Urinary bladder (tissue), 4 donors: ENCODE results near the gene IRF2. TPM values are rescaled to one million over a fixed set of nuclear protein-coding genes. Genes with fewer than 3 reads are reported as not detected.
A peak's percentile ranks its signal among the peaks of the same experiment; 100 is the strongest.

Source experiments
- DNase-seq: peaks from one replicate; pipeline ENCODE4 v3.0.0-alpha.2; 2015; ENCODE audit errors: extremely low spot score
- H3K27ac ChIP-seq: one replicate; pipeline ENCODE4 v1.5.1; 2013; ENCODE audit warnings: low read depth, mild to moderate bottlenecking, moderate library complexity
- H3K36me3 ChIP-seq: one replicate; pipeline ENCODE4 v1.6.1; 2013; ENCODE audit warnings: mild to moderate bottlenecking, moderate library complexity; ENCODE audit not compliant: insufficient read depth
- H3K4me1 ChIP-seq: one replicate; pipeline ENCODE4 v1.6.1; 2013; ENCODE audit warnings: mild to moderate bottlenecking, moderate library complexity; ENCODE audit not compliant: insufficient read depth
- H3K4me3 ChIP-seq: one replicate; pipeline ENCODE4 v1.5.1; 2013; ENCODE audit warnings: low read depth, low read length
- WGBS: extraction: QIAGEN DNeasy Blood & Tissue Kit; methylation state at CpG from one replicate; pipeline ENCODE4 v1.1.7; 2013; 5-methylcytosine and 5-hydroxymethylcytosine counted together
- polyA plus RNA-seq: library from polyadenylated mRNA; stranded (reverse); fragments of 200-250 nt; gene quantifications from one replicate; pipeline ENCODE4 v1.2.3, GENCODE V29; 2013
- total RNA-seq: library from RNA; depleted of rRNA; stranded (reverse); fragments of >200 nt; gene quantifications from one replicate; pipeline ENCODE4 v1.2.3, GENCODE V29; 2014
- donor health status: healthy with polysubstance abuse.
- donor health status: healthy.

Gene IRF2
- total and polyA plus RNA-seq, 2 donors, result 35.6 to 39.5 TPM

- no peak overlapping the region for H3K4me3 ChIP-seq
- H3K36me3 ChIP-seq, result no peaks in the 10 kb centered on the region
- no peak for DNase-seq
- 50% methylated on average over 3 of the region's 3 CpGs for WGBS
- no peak overlapping the region for H3K27ac ChIP-seq
- H3K4me1 ChIP-seq, result no peaks in the 10 kb centered on the region
Observed at GRCh38 chr4:184399512-184399908, 74.8 kb downstream of the IRF2 start.

GRCh38 chr4:184398741-184399511 lies 75.4 kb downstream of the IRF2 start:
- Histone ChIP-seq H3K4me3 (no peak overlapping the region), H3K27ac (no peak overlapping the region), H3K36me3 (no peaks in the 10 kb centered on the region), H3K4me1 (no peaks in the 10 kb centered on the region)
- 94% methylated on average over 24 of the region's 24 CpGs for WGBS
- DNase-seq, result no peak

DNA sequence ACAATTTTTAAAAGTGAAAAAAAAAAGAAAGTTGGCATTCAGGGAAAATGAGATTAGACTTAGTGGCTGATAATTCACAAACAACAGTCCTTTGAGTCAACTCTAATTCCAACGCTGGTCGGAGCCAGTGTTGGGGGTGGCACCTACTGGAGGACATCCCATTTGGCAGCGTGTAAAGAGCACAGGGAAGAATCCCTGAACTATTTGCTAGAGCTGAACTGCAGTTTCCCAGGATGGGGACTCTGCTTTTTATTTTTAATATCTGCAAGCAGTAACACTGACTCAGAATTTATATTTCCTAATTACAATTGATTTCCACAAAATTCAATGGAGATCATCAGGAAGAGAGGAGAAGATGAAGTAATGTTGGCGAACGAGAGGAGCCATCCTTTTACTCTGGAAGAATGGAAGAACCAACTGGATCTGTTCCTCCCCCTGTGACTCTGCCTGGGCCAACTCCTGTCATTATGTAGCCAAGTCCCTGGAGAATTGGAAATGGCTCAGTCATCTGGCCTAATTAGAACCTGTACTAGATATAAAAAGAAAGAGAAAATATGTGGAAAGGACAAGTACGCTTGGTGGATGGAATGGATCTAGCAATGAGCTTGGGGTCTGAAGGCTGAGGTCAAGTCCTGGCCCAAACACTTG lies 76.7 kb downstream of the IRF2 start:
- no peak for DNase-seq
- Histone ChIP-seq H3K36me3 (no peaks in the 10 kb centered on the region), H3K4me1 (no peaks in the 10 kb centered on the region), H3K4me3 (no peak overlapping the region), H3K27ac (no peak overlapping the region)
- WGBS, result 80% methylated on average over 6 of the region's 6 CpGs

GRCh38 chr4:184396570-184397515 lies 77.5 kb downstream of the IRF2 start:
- Histone ChIP-seq H3K36me3 (no peaks in the 10 kb centered on the region), H3K4me3 (no peak overlapping the region), H3K4me1 (no peaks in the 10 kb centered on the region), H3K27ac (no peak overlapping the region)
- DNase-seq, result no peak
- 81% methylated on average over 15 of the region's 15 CpGs for WGBS

GRCh38 chr4:184395971-184396391 lies 78.4 kb downstream of the IRF2 start:
- DNase-seq, result no peak
- Histone ChIP-seq H3K27ac (no peak overlapping the region), H3K4me3 (no peak overlapping the region), H3K36me3 (no peaks in the 10 kb centered on the region), H3K4me1 (no peaks in the 10 kb centered on the region)
- WGBS, result 70% methylated on average over 14 of the region's 14 CpGs

- H3K36me3 ChIP-seq, result no peaks in the 10 kb centered on the region
- H3K27ac ChIP-seq, result no peak overlapping the region
- DNase-seq, result no peak
- no peaks in the 10 kb centered on the region for H3K4me1 ChIP-seq
- 82% methylated on average over 7 of the region's 7 CpGs for WGBS
- H3K4me3 ChIP-seq, result no peak overlapping the region
Observed at GRCh38 chr4:184395451-184395917, 78.9 kb downstream of the IRF2 start.

GRCh38 chr4:184392748-184393559 lies 81.4 kb downstream of the IRF2 start:
- H3K4me1 ChIP-seq, result no peaks in the 10 kb centered on the region
- H3K36me3 ChIP-seq, result peaks cover 5% of the 10 kb centered on the region
- H3K4me3 ChIP-seq, result no peak overlapping the region
- H3K27ac ChIP-seq, result no peak overlapping the region
- DNase-seq, result no peak
- WGBS, result 85% methylated on average over 17 of the region's 17 CpGs

DNA sequence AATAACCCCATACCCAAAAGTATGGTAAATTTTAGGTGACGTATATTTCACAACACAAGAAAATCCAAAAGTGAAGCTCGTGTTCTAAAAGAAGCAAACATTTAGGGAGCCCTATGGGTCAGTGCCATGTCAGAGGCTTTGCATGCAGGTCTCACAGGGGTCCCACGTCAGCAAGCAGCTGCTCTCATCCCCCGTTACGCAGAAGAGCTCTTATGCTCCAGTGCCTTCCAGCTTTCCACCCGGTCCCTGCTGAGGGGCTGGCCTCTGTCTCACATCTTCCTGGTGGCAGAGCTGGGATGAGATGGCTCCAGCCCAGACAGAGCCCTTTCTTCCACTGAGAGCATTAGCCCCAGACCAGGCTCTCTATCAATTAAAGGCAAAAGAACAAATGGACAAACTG lies 82.0 kb downstream of the IRF2 start:
- Histone ChIP-seq H3K4me3 (no peak overlapping the region), H3K27ac (no peak overlapping the region), H3K4me1 (no peaks in the 10 kb centered on the region), H3K36me3 (peaks cover 5% of the 10 kb centered on the region)
- WGBS, result 92% methylated on average over 6 of the region's 6 CpGs
- no peak for DNase-seq

- Histone ChIP-seq H3K36me3 (peaks cover 5% of the 10 kb centered on the region), H3K27ac (no peak overlapping the region), H3K4me1 (no peaks in the 10 kb centered on the region), H3K4me3 (no peak overlapping the region)
- DNase-seq, result no peak
- 80% methylated on average over 24 of the region's 24 CpGs for WGBS
Observed at GRCh38 chr4:184389978-184390900, 84.1 kb downstream of the IRF2 start.

GRCh38 chr4:184388106-184388505 lies 86.2 kb downstream of the IRF2 start:
- no peak for DNase-seq
- Histone ChIP-seq H3K36me3 (peaks cover 5% of the 10 kb centered on the region), H3K4me1 (peaks cover 3% of the 10 kb centered on the region)

DNA sequence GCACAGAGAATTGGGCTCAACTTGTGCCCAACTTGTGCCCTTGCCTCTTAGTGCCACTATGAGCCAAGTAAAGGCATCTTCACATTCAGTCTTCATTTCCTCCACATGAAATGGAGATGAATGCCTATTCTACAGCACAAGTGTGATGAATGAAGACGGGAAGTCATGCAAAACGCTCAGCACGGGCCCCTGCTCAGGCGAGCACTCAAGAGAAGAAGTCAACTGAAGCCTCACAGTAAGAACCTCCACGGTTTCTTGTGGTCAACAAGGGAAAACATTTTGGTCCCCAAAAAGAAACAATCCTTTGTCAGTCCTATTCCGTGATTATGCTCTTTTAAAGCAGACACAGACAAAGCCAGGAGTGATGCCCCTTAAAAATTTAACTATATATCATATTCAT lies 87.0 kb downstream of the IRF2 start:
- H3K4me1 ChIP-seq, result peaks cover 3% of the 10 kb centered on the region
- DNase-seq, result no peak
- no peak overlapping the region for H3K27ac ChIP-seq
- H3K36me3 ChIP-seq, result peaks cover 5% of the 10 kb centered on the region
- H3K4me3 ChIP-seq, result no peak overlapping the region
- WGBS, result 89% methylated on average over 6 of the region's 6 CpGs

More at GRCh38 chr4:184388106-184388505, 86.2 kb downstream of the IRF2 start:
- H3K27ac ChIP-seq, result no peak overlapping the region
- WGBS, result 97% methylated on average over 6 of the region's 6 CpGs
- no peak overlapping the region for H3K4me3 ChIP-seq

DNA sequence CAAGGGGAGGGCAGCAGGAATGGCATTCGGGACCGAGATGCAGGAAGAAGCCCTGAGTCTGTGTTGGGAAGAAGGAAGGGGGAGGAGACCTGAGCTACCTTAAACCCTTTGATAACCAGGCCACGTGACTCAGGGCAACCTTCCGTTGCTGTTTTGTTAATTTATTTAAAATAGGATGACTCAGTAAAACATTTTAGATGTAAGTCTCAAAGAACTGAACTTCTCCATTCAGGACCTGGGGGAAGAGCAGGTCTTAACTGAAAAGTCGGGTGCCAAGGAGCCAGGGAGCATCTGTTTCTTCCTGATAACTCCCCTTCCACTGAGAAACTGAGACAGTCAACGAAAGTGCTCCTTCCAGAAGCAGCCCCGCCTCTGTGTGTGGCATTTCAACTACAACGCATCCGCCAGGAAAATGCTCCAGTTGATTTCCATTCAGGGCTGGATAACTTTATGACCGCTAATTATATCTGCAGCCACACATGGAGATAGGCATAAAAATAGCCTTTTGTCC lies 88.0 kb downstream of the IRF2 start:
- Histone ChIP-seq H3K27ac (peak overlapping the region; percentile 14), H3K4me1 (peaks cover 3% of the 10 kb centered on the region), H3K36me3 (peaks cover 5% of the 10 kb centered on the region), H3K4me3 (no peak overlapping the region)
- no peak for DNase-seq
- WGBS, result 57% methylated on average over 10 of the region's 10 CpGs
